Measurements from ENCODE around the gene DGCR6L.
"Not testable (repeated sequence)": the region's sequence is repeated elsewhere in the genome, so short reads cannot be mapped to it uniquely, and the experiment has no call there.

Gene DGCR6L

GRCh38 chr22:20292673-20293232 lies 27.1 kb downstream of the DGCR6L start:
- peak; percentile 46 for FAIRE-seq
- no peak for DNase-seq (ENCODE audit: low spot score)

- FAIRE-seq: peak; percentile 84
- no peak for DNase-seq (ENCODE audit: low spot score)
Measured at GRCh38 chr22:20292108-20292507, 27.8 kb downstream of the DGCR6L start.

DNA sequence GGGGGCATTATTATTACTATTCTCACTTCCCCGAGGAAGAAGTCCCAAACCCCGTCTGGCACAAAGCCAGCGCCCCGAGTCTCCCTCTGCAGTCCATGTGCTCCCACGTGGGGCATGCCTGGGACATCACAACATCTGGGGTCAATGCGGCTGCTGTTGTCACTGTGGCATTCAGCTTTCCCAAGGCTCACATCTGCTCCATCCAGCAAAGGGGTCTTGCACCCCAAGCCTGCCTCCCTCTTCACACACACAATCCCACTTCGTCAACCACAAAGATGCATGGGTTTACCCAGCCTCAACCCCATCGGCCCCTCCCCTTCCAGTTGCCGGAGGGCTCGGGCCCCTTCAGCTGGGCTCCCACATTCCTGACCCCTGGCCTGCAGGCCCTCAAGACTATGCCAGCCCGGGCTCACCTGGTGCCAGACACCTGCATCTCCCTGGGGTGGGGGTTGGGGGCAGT lies 28.2 kb downstream of the DGCR6L start:
- FAIRE-seq (no peak), DNase-seq (ENCODE audit: low spot score) (no peak)

DNA sequence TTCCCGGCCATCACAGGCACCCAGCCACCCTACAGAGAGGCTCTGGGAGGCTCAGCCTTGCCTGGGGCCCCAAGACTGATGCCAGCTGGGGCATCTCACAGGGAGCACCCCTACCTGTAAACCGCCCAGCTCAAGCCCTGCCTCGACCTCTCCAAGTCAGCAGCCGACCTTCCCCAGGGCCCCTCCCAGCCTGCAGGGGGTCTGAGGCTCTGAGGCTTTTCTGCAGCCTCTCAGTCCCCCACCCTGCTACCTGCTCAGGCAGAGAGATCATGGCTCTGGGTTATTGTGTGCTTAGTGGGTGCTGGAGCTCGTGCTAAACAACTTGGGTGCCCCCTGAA lies 28.6 kb downstream of the DGCR6L start:
- DNase-seq (ENCODE audit: low spot score) (no peak), FAIRE-seq (no peak)

DNA sequence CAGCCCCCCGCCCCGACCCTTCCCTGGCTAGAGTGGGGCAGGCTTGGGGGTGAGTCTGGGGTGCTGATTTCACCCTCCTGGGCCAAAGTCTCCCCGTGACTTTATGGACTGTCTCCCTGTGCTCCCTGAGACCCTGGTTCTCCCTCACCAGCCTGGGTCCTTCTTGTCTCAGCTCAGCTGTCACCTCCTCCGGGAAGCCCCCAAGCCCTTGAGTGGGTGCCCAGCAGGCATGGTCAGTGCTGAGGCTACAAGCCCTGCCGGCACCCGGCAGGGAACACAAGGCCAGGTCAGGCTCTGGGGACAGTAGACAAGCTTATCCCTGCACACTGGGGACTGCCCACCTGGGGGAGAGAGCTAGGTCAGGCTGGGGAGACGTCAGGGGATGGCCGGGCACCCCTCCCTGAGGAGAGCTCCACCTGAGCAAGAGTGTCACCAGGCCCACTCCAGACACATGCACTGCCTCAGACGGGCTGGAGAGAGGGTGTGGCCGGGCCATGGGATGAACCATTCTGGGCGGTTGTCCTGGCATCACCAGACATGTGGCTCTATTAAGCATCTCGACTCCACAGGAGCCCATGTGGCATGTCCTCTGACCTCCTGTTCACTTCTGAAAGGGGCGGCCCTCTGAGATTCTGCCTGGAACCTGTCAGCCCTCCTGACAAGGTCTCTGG lies 29.1 kb downstream of the DGCR6L start:
- no peak for FAIRE-seq
- DNase-seq (ENCODE audit: low spot score): no peak

DNA sequence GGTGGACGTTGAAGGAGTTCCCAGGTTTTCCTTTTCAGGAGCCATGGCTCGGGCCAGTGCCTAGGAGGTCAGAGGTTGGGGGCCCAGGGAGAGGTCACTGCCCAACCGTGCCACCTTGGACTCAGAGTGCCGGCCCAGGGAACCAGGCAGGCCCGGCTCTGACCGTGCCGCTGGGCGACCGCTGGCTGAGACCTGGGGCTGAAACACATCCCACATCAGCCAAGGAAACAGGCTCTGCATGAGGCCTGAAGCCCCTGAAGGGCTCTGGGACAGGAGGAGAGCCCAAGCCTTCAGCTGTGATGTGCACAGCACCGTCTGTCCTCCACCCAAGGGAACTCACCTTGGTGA lies 29.8 kb downstream of the DGCR6L start:
- no peak for DNase-seq (ENCODE audit: low spot score)
- FAIRE-seq: no peak

DNA sequence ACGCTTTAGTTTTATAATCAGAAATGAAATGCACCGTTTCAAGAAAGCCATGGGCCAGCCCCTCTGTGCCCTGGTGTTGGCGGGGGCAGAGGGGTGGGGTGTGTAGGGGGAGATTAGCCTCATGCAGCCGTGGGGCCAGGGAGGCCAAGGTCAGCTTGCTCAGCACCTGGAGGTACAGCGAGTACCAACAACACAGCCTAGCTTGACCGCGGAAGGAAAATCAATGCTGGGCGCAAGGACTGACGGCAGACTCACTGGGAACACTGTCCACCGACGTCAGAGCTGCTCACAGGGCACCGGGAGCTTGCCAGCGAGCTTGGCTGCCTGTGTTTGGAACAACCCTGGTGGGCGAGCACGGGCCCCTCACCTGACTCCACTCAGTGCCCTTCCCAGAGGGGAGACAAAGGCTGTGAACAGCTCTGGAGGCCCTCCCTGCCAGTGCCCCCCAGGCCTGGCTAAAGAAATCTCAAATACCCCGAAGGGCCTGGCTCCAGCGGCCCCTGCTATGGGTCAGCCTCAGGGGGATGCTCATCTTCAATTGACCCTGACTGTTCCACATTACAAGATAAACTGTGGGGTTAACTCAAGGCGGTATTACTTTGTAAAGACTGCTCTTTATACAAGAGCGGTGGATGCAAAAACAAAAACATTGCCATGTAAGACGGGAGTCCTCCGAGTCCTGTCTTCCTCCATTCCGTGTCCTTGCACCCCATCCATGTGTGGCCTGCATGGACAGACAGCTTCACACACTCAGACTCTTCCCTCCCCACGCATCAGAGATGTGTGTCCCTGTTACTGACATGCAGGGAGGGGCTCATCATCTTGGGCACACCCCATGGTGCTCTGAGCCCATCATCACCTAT lies 30.4 kb downstream of the DGCR6L start:
- FAIRE-seq: peak; percentile 53
- DNase-seq (ENCODE audit: low spot score): not testable (repeated sequence)

- FAIRE-seq: peak; percentile 92
- not testable (repeated sequence) for DNase-seq (ENCODE audit: low spot score)
Measured at GRCh38 chr22:20286784-20287423, 33.0 kb downstream of the DGCR6L start.

DNA sequence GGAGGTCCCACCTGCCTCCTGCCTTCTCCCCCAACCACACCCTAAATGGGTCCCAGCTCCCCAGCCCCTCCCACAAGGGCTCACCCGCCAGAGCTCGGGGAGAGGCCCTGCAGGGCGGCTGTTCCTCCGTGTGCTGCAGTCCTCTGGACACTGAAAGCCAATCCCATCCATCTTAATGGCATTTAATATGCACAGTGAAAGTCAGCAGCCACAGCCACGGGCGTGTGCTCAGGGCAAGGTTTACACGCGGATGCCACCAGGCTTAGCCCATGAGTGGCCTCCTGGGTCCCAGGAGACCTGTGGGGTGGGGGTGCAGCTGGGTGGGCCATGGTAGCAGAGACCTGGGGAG lies 33.6 kb downstream of the DGCR6L start:
- FAIRE-seq; DNase-seq (ENCODE audit: low spot score): not testable (repeated sequence)

- DNase-seq (ENCODE audit: low spot score) (peak; percentile 82), FAIRE-seq (peak; percentile 97)
Measured at GRCh38 chr22:20285473-20286311, 34.2 kb downstream of the DGCR6L start.

- DNase-seq (ENCODE audit: low spot score) (no peak), FAIRE-seq (peak; percentile 91)
Measured at GRCh38 chr22:20284471-20285086, 35.3 kb downstream of the DGCR6L start.

- no peak for FAIRE-seq
- no peak for DNase-seq (ENCODE audit: low spot score)
Measured at GRCh38 chr22:20283674-20284066, 36.2 kb downstream of the DGCR6L start.

DNA sequence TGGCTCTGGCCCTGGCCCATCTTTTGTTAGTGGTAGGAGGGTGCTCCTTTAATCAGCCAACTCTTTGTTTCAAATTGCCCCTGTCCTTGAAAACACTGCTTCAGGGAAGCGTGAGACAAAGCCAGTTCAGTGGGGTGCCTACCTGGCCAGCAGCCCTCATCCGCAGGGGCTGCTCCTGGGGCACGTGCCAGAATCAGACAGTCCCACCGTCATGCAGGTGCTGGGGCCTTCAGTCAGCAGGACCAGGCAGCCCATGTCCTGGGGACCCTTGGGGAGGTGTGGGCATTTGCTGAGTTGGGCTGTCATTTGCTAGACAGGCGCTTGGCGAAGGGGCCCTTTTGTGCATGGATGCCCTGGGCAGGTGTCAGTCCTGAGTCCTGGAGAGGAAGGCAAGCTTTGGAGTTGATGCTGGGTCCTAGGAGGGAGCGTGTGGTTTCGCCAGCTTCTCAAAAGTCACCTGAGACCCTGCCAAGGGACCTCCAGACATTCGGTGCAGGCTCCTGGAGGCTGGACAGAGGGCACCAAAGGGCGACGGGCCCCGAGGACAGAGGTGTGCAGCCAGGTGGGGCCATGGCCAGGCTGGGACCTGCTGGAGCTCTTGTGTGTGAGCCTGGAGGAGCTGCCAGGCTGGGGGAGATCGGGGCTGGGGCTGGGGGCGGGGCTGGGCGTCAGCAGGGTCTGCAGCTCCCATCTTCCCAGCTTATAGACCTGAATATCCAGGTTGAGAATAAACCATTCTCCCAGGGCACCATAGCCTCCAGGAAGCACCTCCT lies 36.8 kb downstream of the DGCR6L start:
- FAIRE-seq (no peak), DNase-seq (ENCODE audit: low spot score) (no peak)

DNA sequence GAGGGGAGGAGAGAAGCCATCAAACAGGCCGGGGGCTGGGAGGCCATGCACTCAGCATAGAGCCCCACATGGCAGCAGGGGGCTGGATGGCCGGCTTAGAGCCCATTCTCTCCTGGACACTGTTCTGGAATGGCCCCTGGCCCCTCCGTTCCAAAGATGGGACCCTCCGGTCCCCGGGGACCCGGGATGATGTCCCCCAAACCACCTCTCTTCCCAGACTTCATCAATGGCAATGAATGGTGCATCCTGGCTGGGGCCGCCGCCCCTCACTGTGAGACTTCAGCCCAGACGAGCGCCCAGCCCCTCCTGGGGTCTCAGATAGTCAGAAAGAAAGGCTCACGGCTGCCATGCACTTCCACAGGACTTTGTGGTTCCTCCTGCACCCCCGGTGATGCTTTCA lies 38.0 kb downstream of the DGCR6L start:
- DNase-seq (ENCODE audit: low spot score): no peak
- FAIRE-seq: no peak

DNA sequence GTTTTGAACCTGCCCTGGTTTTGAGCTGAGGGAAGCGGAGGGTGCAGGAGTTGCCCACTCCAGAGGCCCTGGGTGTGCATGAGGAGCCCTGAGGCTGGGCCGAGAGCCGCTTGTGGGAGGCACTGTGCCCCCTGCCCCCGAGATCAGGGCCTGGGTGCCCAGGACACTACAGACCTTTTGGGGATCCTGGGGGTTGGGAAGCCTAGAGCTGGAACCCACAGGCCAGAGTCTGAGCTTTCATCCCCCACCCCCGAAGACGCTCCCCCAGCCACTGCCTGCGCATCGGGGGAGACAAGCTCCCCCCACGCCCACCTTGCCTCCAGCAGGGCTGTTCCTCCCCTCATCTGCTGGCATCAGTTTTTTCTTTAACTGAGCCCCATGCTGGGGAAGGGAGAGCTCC lies 38.4 kb downstream of the DGCR6L start:
- FAIRE-seq: peak; percentile 52

GRCh38 chr22:20280866-20281265 lies 39.0 kb downstream of the DGCR6L start:
- FAIRE-seq (no peak), DNase-seq (ENCODE audit: low spot score) (no peak)

More for the DNA sequence above, 38.4 kb downstream of the DGCR6L start:
- not testable (repeated sequence) for DNase-seq (ENCODE audit: low spot score)

DNA sequence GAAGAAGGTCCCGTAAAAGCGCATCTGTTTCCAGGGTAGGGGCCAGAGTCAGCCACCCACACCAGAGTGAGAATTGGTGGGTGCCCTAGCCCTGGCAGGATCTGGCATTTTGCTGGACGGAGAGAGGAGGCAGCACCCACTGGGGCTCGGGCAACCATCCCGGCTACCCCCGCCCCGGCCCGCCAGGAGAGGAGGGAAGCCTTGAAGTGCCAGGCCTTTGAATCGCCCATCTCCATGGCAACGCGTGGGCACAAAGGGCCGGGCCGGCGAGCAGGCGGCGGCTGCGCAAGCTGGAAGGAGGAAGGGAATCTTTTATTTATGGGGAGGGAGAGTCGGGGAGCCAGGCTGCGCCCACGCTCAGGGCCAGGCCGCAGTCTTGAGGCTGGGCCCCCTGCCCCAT lies 39.7 kb downstream of the DGCR6L start:
- not testable (repeated sequence) for DNase-seq (ENCODE audit: low spot score)
- FAIRE-seq: peak; percentile 96

DNA sequence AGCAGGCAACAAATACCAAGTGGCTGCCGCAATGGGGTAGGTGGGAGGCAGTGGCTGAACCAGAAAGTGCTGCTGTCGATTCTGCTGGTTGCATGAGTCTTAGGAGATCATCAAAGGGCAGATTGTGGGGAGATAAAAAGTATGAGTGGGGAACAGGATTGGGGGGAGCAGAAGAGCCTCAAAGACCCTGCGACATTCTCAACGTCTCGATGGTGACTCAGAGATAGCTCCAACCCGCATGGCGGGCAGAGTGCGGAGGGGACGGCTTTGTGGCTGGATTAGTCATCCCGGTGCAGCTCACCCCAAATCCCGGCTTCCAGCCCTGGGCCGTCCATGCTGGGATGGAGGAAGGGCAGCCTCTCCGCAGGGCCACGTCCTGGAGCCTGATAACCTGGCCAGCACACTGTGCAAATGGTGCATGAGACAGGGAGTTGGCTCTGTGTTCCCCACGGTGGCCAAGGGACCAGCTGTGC lies 40.2 kb downstream of the DGCR6L start:
- DNase-seq (ENCODE audit: low spot score) (no peak), FAIRE-seq (peak; percentile 89)

- not testable (repeated sequence) for FAIRE-seq; DNase-seq (ENCODE audit: low spot score)
Measured at GRCh38 chr22:20278726-20279490, 41.0 kb downstream of the DGCR6L start.

Data from urothelium cell line (cell line).